ENCODE results near the gene CDKN1A.

CDKN1A gene

DNA sequence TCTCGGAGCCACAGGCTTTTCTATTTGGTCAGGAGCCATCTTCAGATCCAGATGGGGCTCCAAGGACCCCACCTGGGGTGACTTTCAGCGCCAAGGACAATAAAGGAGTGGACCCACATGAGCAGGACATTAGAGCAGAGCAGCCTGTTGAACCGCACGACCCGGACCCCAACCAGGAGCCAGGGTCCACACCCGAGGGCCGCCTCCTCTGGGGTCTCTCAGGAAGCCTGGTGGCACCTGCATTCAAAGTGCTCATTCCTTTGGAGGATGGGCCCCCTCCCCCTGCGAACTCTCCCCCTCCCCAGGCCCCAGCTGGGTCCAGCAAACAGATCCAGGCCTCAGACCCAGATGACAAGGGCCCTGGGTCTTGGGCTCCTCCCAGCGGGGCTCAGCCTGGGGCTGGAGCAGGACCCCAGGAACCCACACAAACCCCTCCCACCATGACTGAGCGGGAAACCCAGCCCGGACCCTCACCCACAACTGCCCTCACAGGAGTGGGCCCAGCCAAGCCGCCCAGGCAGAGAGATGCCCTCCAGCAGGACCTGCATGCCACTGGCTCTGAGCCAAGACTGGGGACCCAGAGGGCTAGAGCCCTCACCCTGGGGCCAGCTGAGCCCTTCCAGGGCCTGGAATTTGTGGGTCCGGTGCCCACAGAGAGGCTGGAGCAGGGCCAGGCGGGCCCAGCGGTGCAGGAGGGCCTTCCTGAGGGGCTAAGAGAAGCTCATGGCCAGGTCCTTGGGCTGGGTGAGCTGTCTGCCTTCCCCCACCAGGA is 43.0 kb downstream of the CDKN1A start:
- TF ChIP-seq GATA2 (IDR thresholded peaks at IDR 0.05; ENCODE audit: low read depth, low read length) = no peak
- no peak for TF ChIP-seq GATA3 (IDR thresholded peaks at IDR 0.05; ENCODE audit: low read depth, low read length)

DNA sequence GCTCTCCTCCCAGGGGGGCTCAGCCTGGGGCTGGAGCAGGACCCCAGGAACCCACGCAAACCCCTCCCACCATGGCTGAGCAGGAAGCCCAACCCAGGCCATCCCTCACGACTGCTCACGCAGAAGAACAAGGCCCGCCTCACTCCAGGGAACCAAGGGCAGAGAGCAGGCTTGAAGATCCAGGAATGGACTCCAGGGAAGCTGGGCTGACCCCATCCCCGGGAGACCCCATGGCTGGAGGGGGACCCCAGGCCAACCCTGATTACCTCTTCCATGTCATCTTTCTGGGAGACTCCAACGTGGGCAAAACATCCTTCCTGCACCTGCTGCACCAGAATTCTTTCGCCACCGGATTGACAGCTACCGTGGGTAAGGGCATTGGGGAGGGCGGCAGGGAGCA is 43.9 kb downstream of the CDKN1A start:
- no peak for TF ChIP-seq GATA3 (IDR thresholded peaks at IDR 0.05; ENCODE audit: low read depth, low read length)
- TF ChIP-seq GATA2 (IDR thresholded peaks at IDR 0.05; ENCODE audit: low read depth, low read length) = no peak

DNA sequence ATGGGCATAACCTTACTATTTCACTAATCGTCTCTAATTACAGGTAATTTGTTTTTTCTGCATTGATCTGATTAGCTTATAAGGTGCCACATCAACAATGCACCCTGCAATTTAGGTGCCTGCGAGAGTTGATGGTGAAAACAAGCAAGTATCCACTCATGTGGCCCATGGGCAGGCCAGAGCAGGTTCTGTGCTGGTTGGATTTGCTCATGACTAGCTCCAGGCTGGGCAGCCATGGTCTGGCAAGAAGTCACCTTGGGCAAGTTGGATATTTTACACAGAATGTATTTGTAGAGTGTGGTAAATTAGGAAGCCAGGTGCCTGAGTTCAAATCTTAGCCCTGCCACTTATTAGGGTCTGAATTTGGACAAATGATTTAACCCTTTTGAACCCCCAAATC is 44.4 kb downstream of the CDKN1A start:
- TF ChIP-seq GATA2 (IDR thresholded peaks at IDR 0.05; ENCODE audit: low read depth, low read length) (no peak), GATA3 (IDR thresholded peaks at IDR 0.05; ENCODE audit: low read depth, low read length) (no peak)

DNA sequence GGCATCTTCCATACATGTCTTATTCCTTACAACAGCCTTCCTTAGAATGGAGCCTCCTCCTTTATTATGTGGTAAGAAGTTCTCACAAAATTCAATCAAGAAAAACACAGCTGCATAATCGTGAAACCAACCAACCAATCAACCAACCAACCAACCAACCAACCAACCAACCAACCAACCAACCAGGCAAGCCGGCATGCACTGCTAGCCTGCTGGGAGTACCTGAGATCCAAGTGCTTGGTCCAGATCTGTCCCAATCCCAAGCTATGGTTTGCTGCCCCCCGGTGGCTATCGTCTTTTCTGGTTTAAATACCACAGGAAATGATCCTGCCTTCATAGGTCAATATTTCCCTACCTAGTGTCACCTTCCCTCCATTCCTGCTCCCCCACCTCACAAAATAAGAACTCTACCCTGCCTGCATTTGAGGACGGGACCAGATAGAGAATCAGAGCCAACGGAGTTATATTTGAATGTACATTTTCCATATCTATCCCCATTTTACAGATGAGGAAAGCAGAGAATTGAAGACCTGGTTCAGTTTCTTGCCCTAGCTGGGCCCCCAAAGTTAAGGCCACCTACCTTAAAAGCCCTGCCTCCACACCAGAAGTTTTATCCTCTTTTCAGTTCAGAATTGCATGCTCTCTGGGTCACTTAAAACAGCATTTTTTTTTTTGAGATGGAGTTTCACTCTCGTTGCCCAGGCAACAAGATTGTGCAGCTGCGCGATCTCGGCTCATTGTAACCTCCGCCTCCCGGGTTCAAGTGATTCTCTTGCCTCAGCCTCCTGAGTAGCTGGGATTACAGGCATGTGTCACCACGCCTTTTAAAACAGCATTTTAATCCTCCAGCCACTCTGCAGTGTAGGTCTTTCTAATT is 46.2 kb downstream of the CDKN1A start:
- no peak for TF ChIP-seq GATA2 (IDR thresholded peaks at IDR 0.05; ENCODE audit: low read depth, low read length)
- no peak for TF ChIP-seq GATA3 (IDR thresholded peaks at IDR 0.05; ENCODE audit: low read depth, low read length)

DNA sequence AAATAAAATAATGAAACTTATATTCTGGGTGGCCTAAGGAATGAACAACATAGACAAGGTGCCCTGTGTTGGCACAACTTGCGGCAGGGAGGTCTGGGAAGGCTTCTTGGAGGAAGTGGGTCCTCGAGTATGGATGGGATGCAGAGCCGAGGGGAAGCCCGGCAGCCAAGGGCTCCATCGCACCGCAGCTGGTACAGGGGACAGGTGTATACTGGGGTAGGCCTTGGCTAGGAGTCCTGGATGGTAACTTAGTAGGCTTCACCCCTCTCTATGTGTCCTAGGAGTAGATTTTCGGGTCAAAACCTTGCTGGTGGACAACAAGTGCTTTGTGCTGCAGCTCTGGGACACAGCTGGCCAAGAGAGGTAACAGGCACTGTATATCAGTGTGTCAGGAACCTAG is 47.1 kb downstream of the CDKN1A start:
- TF ChIP-seq GATA3 (IDR thresholded peaks at IDR 0.05; ENCODE audit: low read depth, low read length) (no peak), GATA2 (IDR thresholded peaks at IDR 0.05; ENCODE audit: low read depth, low read length) (no peak)

DNA sequence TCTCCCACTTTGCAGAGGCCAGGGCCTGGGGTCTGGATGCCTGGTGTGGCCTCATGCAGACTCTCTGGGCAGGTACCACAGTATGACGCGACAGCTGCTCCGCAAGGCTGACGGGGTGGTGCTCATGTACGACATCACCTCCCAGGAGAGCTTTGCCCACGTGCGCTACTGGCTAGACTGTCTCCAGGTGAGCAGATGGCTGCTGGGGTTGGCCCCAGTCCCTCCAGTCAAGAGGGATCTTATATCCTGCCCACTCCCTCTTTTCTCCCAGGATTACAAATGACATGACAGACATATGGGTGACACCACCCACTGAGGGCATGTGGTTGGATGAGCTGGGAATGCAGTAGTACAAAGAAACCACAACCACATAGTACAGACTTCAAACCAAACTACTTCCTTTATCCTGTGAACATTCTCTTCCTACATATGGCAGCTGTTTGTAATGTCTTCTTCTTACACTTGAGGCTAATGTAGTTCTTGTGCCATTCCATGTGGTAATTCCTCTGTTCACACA is 49.0 kb downstream of the CDKN1A start:
- TF ChIP-seq GATA3 (IDR thresholded peaks at IDR 0.05; ENCODE audit: low read depth, low read length) = no peak
- TF ChIP-seq GATA2 (IDR thresholded peaks at IDR 0.05; ENCODE audit: low read depth, low read length) = no peak

DNA sequence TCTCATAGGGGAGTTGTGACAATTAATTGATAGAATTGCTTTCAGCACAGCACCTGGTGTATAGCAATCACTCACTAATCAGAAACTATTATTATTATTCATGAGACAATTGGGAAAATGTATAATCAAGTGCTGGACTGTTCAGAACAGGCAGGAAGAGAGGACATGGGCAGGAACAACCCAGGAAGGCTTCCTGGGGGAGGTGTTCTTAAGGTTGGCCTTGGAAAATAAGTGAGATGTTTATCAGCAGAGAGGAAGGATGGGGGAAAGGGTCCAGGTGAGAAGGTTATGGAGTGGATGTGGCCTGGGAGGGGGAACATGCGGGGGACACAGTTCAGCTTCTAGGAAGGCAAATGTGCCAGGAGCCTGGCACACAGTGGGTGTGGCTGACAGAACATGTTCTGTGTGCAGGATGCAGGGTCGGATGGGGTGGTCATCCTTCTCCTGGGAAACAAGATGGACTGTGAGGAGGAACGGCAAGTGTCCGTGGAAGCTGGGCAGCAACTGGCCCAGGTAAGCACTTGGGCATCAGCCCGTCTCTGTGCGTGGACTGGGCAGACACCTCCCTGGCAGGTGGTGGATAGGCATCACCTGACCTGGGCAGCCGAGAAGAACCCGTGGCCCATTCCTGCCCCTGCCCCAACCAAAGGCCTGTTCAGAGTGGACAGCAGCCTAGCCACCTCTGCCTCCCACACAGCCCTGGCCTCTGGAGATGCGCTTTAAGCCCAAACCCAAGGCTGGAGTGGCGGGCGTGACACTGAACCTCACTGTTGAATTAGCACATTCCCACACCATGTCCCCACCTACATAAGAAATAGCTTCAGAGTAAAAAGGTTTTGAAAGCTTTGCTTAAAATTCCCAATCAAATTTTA is 50.0 kb downstream of the CDKN1A start:
- TF ChIP-seq GATA3 (IDR thresholded peaks at IDR 0.05; ENCODE audit: low read depth, low read length) (no peak), GATA2 (IDR thresholded peaks at IDR 0.05; ENCODE audit: low read depth, low read length) (no peak)

DNA sequence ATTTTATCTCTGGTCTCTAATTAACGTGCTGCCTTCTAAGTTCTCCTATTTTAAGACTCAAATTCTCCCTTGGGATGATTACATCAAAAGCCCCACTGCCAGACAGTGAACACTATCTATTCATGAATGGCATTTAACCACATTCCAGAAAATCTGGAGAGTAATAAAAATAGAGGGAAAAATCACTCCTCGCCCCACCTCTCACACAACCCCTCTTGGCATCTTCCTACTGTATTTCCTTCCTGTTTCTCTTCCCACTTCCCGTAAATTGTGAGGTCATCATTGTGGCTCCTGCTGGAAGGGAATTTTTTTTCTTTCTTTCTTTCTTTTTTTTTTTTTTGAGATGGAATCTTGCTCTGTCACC is 50.6 kb downstream of the CDKN1A start:
- no peak for TF ChIP-seq GATA3 (IDR thresholded peaks at IDR 0.05; ENCODE audit: low read depth, low read length)
- TF ChIP-seq GATA2 (IDR thresholded peaks at IDR 0.05; ENCODE audit: low read depth, low read length) = no peak

DNA sequence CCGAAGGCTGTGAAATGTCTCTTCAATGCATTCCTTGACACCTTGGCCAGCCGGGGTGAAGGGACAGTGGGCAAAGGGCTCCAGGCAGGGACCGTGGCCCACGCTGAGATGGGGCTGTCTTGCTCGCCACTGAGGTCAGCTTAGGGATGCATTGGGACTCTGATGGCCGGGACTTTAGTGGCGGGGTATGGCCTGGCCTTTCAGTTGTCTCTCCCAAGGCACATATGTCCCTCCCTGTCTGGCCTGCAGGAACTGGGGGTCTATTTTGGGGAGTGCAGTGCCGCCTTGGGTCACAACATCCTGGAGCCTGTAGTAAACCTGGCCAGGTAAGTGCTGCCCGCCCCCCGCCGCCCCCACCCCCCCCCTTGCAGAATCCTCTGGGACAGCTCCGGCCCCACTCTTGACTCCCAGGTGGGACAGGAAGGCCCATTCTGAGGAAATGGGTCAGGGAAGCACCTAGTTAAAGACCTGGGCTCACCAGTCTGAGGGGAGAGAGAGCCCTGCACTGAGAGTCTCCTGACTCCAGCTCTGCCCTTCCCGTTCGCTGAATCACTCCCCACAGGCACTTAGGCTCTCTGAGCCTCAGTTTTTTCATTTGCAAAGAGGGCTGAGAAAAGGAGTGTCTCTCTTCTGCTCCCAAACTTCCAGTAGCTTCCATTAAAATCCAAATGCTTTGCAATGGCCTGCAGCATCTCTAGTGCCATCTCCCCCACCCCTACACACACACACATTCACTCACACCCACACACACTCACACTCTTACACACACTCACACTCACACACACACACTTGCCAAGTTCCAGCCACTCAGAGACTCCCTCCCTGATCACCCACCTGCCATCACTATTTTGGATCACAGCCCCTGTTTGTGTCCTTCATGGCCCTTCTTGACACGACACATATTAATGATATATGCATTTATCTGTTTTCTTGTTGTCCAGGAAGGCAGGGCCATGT is 52.2 kb downstream of the CDKN1A start:
- no peak for TF ChIP-seq GATA2 (IDR thresholded peaks at IDR 0.05; ENCODE audit: low read depth, low read length)
- TF ChIP-seq GATA3 (IDR thresholded peaks at IDR 0.05; ENCODE audit: low read depth, low read length) = no peak

DNA sequence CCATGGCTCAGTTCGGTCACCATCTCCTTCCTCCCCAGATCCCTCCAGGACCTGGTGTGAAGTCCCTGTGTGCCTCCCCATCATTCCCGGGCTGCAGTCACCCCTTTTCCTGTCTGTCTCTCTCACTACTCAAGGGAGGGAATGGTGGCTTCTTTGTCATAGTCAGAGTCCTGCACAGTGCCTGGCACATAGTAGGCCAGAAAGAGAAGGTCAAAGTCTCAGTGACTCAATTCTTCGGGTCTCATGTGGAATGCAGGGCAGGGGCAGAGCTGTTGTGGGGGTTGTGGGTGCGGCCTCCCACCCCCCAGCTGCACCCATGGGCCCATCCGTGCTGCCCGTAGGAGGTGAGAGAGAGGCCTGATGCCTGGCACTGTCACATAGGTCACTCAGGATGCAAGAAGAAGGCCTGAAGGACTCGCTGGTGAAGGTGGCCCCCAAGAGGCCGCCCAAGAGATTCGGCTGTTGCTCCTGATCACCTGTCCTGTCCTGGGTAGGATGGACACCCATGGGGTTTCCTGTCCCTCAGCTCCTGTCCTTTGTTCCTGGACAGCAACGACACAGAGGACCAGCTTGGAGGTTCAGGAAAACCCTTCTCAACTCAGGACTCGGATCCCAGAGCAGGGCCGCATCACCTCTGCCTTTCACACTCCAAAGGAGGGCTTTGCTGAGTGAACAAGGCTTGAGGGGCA is 53.3 kb downstream of the CDKN1A start:
- TF ChIP-seq GATA3 (IDR thresholded peaks at IDR 0.05; ENCODE audit: low read depth, low read length) = no peak
- TF ChIP-seq GATA2 (IDR thresholded peaks at IDR 0.05; ENCODE audit: low read depth, low read length) = no peak

DNA sequence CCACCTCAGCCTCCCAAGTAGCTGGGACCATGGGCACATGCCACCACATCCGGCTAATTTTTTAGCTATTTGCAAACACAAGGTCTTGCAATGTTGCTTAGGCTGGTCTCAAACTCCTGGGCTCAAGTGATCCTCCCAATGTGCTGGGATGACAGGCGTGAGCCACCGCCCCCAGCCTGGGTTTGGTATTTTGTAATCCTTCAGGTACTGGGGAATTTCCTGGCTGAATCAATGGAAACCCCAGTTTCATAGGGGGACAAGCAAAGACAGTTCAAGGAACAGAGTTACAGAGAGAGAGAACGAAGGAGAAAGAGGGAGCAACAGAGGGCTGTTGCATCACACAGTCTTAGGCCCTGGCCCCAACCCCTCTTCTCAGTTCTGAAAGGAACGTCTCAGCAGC is 54.8 kb downstream of the CDKN1A start:
- TF ChIP-seq GATA2 (IDR thresholded peaks at IDR 0.05; ENCODE audit: low read depth, low read length) (no peak), GATA3 (IDR thresholded peaks at IDR 0.05; ENCODE audit: low read depth, low read length) (no peak)

DNA sequence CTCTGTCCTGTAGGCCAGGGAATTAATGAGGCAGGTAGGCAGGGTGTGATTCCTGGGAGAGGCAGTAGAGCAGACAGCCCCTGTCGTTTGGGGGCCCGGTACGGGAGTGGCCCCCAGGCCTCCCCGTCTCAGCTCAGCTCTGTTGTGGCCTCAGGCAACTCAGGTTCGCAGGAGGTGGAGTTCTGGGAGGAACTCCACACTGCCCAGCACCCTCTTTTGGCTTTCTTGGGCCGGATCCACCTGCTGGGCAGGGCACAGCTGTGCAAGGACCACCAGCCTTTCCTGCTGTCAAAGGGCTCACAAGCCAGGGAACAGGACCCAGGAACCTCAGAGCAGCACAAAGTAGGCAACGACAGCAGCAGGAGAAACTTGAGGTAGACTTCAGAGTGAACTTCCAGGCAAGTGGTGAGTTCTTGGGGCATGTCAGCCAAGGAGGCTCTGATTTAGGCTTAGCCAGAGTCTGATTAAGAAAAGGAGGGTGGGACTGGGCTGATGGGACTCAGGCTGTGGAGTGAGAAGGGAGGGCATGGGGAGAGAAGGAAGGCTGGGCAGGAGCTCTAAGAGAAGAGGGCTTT is 56.1 kb downstream of the CDKN1A start:
- TF ChIP-seq GATA2 (IDR thresholded peaks at IDR 0.05; ENCODE audit: low read depth, low read length) (no peak), GATA3 (IDR thresholded peaks at IDR 0.05; ENCODE audit: low read depth, low read length) (no peak)
